H1 (cell line): ENCODE results near the gene PSMD9. TPM values are rescaled to one million over a fixed set of nuclear protein-coding genes. Genes with fewer than 3 reads are reported as not detected.
A peak's percentile ranks its signal among the peaks of the same experiment; 100 is the strongest.

Experiments
- CTCF ChIA-PET: fragments of 300-600 bp; sonication (Branson Sonifier 250); formaldehyde crosslinking; loops from one replicate; lab custom pipeline; 2021; ENCODE audit not compliant: partially characterized antibody; lab: Charles Lee
- POLR2A ChIA-PET: fragments of 300-600 bp; sonication (Branson Sonifier 250); formaldehyde crosslinking; loops from one replicate; lab custom pipeline; 2021; ENCODE audit warnings: inconsistent platforms; ENCODE audit not compliant: partially characterized antibody; lab: Charles Lee
- DNase-seq, 2 experiments: peaks; one replicate each; pipeline versions ENCODE4 v3.0.0 to v3.0.0-alpha.2; 2010 to 2022; ENCODE audit warnings: low spot score in 2 of 2, low read depth in 1 of 2, mixed read lengths in 1 of 2
- FAIRE-seq: peaks from 2 replicates; lab custom pipeline; 2011; peaks lifted over from hg19 to GRCh38; lab: Jason Lieb, UNC
- H2AFZ ChIP-seq: 2 replicates; pipeline ENCODE4 v1.8.1; 2012; ENCODE audit warnings: low read length, inconsistent platforms
- H2AK5ac ChIP-seq: 2 replicates; pipeline ENCODE4 v1.6.1; 2013; ENCODE audit warnings: low read depth, low read length
- H2BK120ac ChIP-seq: replicated peaks from 2 replicates; pipeline ENCODE3; 2013; ENCODE audit warnings: low read depth, low read length, inconsistent platforms
- H2BK12ac ChIP-seq: 2 replicates; pipeline ENCODE4 v1.6.1; 2013; ENCODE audit warnings: low read depth, low read length
- H2BK15ac ChIP-seq: 2 replicates; pipeline ENCODE4 v1.6.1; 2013; ENCODE audit warnings: low read length
- H2BK20ac ChIP-seq: 2 replicates; pipeline ENCODE4 v1.6.1; 2013; ENCODE audit warnings: low read length
- H2BK5ac ChIP-seq: 2 replicates; pipeline ENCODE4 v1.6.1; 2013; ENCODE audit warnings: low read depth, low read length
- H3K14ac ChIP-seq: 2 replicates; pipeline ENCODE4 v1.6.1; 2013; ENCODE audit warnings: inconsistent platforms; ENCODE audit not compliant: insufficient read length
- H3K18ac ChIP-seq: 2 replicates; pipeline ENCODE4 v1.6.1; 2013; ENCODE audit warnings: low read length; ENCODE audit errors: extremely low read depth
- H3K23ac ChIP-seq: 2 replicates; pipeline ENCODE4 v1.6.1; 2013; ENCODE audit warnings: inconsistent platforms; ENCODE audit not compliant: insufficient read length
- H3K23me2 ChIP-seq: 2 replicates; pipeline ENCODE4 v1.6.1; 2013; ENCODE audit warnings: low read depth, low read length
- H3K27ac ChIP-seq: 2 replicates; pipeline ENCODE4 v1.6.1; 2011; ENCODE audit warnings: low read depth, low read length, inconsistent platforms
- H3K27me3 ChIP-seq, 4 experiments: replicated peaks in 1 of 4; 1 replicate in 1 of 4; 2 replicates in 3 of 4; pipeline versions ENCODE4 v1.6.1 to v1.8.1; 2011 to 2013; ENCODE audit warnings: low read length in 3 of 4, mild to moderate bottlenecking in 3 of 4, inconsistent platforms in 2 of 4, mixed read lengths in 2 of 4, moderate library complexity in 1 of 4; ENCODE audit not compliant: control insufficient read depth in 3 of 4, insufficient read depth in 3 of 4; ENCODE audit errors: extremely low read depth in 1 of 4
- H3K36me3 ChIP-seq, 4 experiments: 2 replicates each; pipeline versions ENCODE4 v1.6.1 to v1.8.1; 2011 to 2013; ENCODE audit warnings: mild to moderate bottlenecking in 4 of 4, low read length in 3 of 4, moderate library complexity in 2 of 4, control low read depth in 1 of 4, inconsistent platforms in 1 of 4; ENCODE audit not compliant: insufficient read depth in 4 of 4, control insufficient read depth in 2 of 4
- H3K4ac ChIP-seq: replicated peaks from 2 replicates; pipeline ENCODE3; 2013; ENCODE audit warnings: low read length, low read depth, mixed read lengths, inconsistent platforms; ENCODE audit not compliant: insufficient read length
- H3K4me1 ChIP-seq, 4 experiments: replicated peaks in 1 of 4; 1 replicate in 1 of 4; 2 replicates in 3 of 4; pipeline versions ENCODE4 v1.6.1 to v1.8.1; 2011 to 2013; ENCODE audit warnings: low read length in 3 of 4, inconsistent platforms in 2 of 4, mixed read lengths in 1 of 4; ENCODE audit not compliant: insufficient read depth in 4 of 4, control insufficient read depth in 3 of 4
- H3K4me2 ChIP-seq, 2 experiments: 2 replicates each; pipeline versions ENCODE4 v1.6.1 to v1.8.1; 2011 to 2013; ENCODE audit warnings: low read depth in 2 of 2, low read length in 2 of 2, control low read depth in 1 of 2, inconsistent platforms in 1 of 2, mild to moderate bottlenecking in 1 of 2; ENCODE audit not compliant: insufficient read depth in 1 of 2
- H3K4me3 ChIP-seq, 4 experiments: fragments of 200-600, 300-600 bp in 1 of 4; sonication (generic), shearing (Covaris generic), sonication (Bioruptor Twin) in 1 of 4; 2 replicates each; pipeline versions ENCODE4 v1.5.1 to v1.8.1; 2011 to 2016; ENCODE audit warnings: low read length in 4 of 4, low read depth in 3 of 4, control low read depth in 2 of 4, inconsistent platforms in 2 of 4, mild to moderate bottlenecking in 2 of 4, mixed read lengths in 1 of 4, moderate library complexity in 1 of 4; ENCODE audit not compliant: insufficient read depth in 2 of 4; ENCODE audit errors: extremely low read depth in 1 of 4
- H3K56ac ChIP-seq: replicated peaks from 2 replicates; pipeline ENCODE3; 2013; ENCODE audit warnings: low read depth, mild to moderate bottlenecking, mixed read lengths, low read length, inconsistent platforms; ENCODE audit not compliant: insufficient read length
- H3K79me1 ChIP-seq: 2 replicates; pipeline ENCODE4 v1.6.1; 2013; ENCODE audit warnings: low read depth, low read length, control low read depth
- H3K79me2 ChIP-seq, 2 experiments: 2 replicates each; pipeline versions ENCODE4 v1.6.1 to v1.8.1; 2012 to 2013; ENCODE audit warnings: low read length in 2 of 2, mild to moderate bottlenecking in 2 of 2, inconsistent platforms in 1 of 2; ENCODE audit not compliant: insufficient read depth in 2 of 2, control insufficient read depth in 1 of 2
- H3K9ac ChIP-seq, 4 experiments: replicated peaks in 1 of 4; 1 replicate in 1 of 4; 2 replicates in 3 of 4; pipeline versions ENCODE4 v1.6.1 to v1.8.1; 2011 to 2013; ENCODE audit warnings: low read depth in 3 of 4, low read length in 3 of 4, control low read depth in 2 of 4, mild to moderate bottlenecking in 2 of 4, moderate library complexity in 2 of 4, inconsistent platforms in 1 of 4; ENCODE audit errors: extremely low read depth in 1 of 4
- H3K9me3 ChIP-seq, 2 experiments: 2 replicates each; pipeline versions ENCODE4 v1.6.1 to v1.8.1; 2012 to 2013; ENCODE audit warnings: mild to moderate bottlenecking in 2 of 2, moderate library complexity in 2 of 2, control low read depth in 1 of 2, inconsistent platforms in 1 of 2, low read depth in 1 of 2, low read length in 1 of 2, mixed read lengths in 1 of 2; ENCODE audit not compliant: insufficient read depth in 2 of 2
- H4K20me1 ChIP-seq, 2 experiments: replicated peaks in 1 of 2; 2 replicates each; pipeline versions ENCODE3 to v1.8.1; 2011 to 2013; ENCODE audit warnings: inconsistent platforms in 2 of 2, low read length in 2 of 2, mild to moderate bottlenecking in 1 of 2; ENCODE audit not compliant: insufficient read depth in 2 of 2, control insufficient read depth in 1 of 2
- H4K5ac ChIP-seq: 2 replicates; pipeline ENCODE4 v1.6.1; 2013; ENCODE audit warnings: low read length, low read depth, mixed read lengths, inconsistent platforms; ENCODE audit not compliant: insufficient read length
- H4K8ac ChIP-seq: 2 replicates; pipeline ENCODE4 v1.8.0; 2013; ENCODE audit warnings: mild to moderate bottlenecking, moderate library complexity, low read length, inconsistent platforms; ENCODE audit not compliant: insufficient read depth; ENCODE audit errors: extremely low read depth
- H4K91ac ChIP-seq: replicated peaks from 2 replicates; pipeline ENCODE3; 2013; ENCODE audit warnings: low read length, mixed read lengths, inconsistent platforms; ENCODE audit not compliant: insufficient read length
- ASH2L ChIP-seq: fragments of 200-600, 300-600 bp; sonication (generic); IDR thresholded peaks from one replicate; pipeline ENCODE4 v1.7.1; 2017; ENCODE audit warnings: low read length
- KDM4A ChIP-seq: IDR thresholded peaks from one replicate; pipeline ENCODE4 v1.7.1; 2012; ENCODE audit warnings: low read depth, mild to moderate bottlenecking, moderate library complexity, low read length, inconsistent platforms; ENCODE audit not compliant: severe bottlenecking
- SRF ChIP-seq: IDR thresholded peaks from 2 replicates; pipeline ENCODE4 v1.6.1; 2011; ENCODE audit warnings: mild to moderate bottlenecking, low read depth, low read length, moderate library complexity
- TAF1 ChIP-seq: IDR thresholded peaks from 2 replicates; pipeline ENCODE4 v1.6.1; 2011; ENCODE audit warnings: mild to moderate bottlenecking, low read depth, low read length
- YY1 ChIP-seq: IDR thresholded peaks from 2 replicates; pipeline ENCODE4 v1.6.1; 2011; ENCODE audit warnings: low read depth, mild to moderate bottlenecking, low read length
- WGBS, 2 experiments: shearing (Covaris generic) in 1 of 2; methylation state at CpG; one replicate each; pipeline versions ENCODE4 v1.1.6 to v1.1.7; 2013 to 2015; ENCODE audit warnings: low lambda C conversion rate in 2 of 2, mixed read lengths in 2 of 2, inconsistent platforms in 1 of 2, low coverage in 1 of 2, missing lambda C conversion rate in 1 of 2; ENCODE audit not compliant: insufficient replicate concordance in 2 of 2, insufficient coverage in 1 of 2, insufficient read length in 1 of 2; ENCODE audit errors: extremely low coverage in 1 of 2, missing lambda C conversion rate in 1 of 2; 5-methylcytosine and 5-hydroxymethylcytosine counted together
- polyA plus RNA-seq, 7 experiments: library from polyadenylated mRNA; depleted of rRNA in 3 of 7; stranded (reverse) in 5 of 7; unstranded in 2 of 7; fragments of >200 nt in 5 of 7; fragments of 200-250 nt in 2 of 7; gene quantifications; 1 replicate in 5 of 7; 2 replicates in 1 of 7; 4 replicates in 1 of 7; pipeline versions ENCODE4 v1.2.1 to v1.2.3, GENCODE V29; 2011 to 2013; ENCODE audit warnings: missing spikeins in 2 of 7, mixed read lengths in 2 of 7
- total RNA-seq: library from RNA; stranded (reverse); fragmentation: NEBNext Ultra II Directional; extraction: Animal tissue kit (Norgen Biotek cat#: 25700); gene quantifications from 2 replicates; pipeline ENCODE4 v1.2.1, GENCODE V29; 2021

Gene PSMD9
- total and polyA plus RNA-seq, 2 of the 8 experiments (the other 6 are each of a cell fraction or from before 2014, with no cell fraction given) = 28.8 to 36.1 TPM

DNA sequence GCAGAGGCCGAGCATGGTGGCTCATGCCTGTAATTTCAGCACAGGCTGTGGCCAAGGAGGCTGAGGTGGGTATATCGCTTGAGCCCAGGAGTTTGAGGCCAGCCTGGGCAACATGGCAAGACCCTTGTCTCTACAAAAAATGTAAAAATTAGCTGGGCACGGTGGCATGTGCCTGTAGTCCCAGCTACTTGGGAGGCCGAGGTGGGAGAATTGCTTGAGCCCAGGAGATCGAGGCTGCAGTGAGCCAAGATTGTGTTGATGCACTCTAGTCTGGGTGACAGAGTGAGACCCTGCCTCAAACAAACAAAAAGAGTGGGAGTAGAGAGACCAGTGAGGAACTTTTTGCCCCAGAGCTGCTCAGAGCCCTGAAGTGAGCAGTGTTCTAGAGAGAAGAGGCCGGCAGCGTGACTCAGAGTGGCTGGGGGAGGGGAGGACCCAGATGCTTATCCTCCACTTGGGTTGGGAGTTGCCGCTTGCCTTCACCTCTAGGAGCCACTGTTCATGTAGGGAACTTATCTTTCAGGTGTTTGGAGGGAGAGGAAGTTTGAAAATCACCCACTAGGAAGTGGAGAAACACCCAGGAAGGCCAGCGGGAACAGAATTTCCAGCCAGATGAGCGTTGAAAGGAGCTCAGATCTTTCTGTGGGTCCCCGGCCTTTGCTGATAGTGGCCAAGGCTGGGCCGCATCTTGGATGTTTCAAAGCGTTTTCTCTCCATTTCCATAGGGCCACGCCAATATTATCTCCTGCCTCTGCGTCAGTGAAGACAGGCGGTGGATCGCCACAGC is 45.1 kb downstream of the PSMD9 start:
- 82% methylated on average over 17 of the region's 17 CpGs; no CpG with 5 or more reads in 1 of the 2 experiments for WGBS, 2 experiments
- peak overlapping the region; percentile 79; the same call in 1 of the 2 replicates for H3K18ac ChIP-seq
- H3K14ac ChIP-seq = no peak overlapping the region
- peak overlapping the region; percentile 34 for H4K5ac ChIP-seq
- peak in 1 of 2 experiments; percentile 39 for DNase-seq
- H2BK12ac ChIP-seq = peak overlapping the region; percentile 78; the same call in 1 of the 2 replicates
- ChIA-PET POLR2A (interaction anchor here (0.8 to 1.2 kb wide), 4 partner anchors 8 to 145 kb away, joined by 3 to 5 read pairs (median 3); partner anchors contain the start of gene MLXIP), CTCF (interaction anchor here (0.5 to 2.4 kb wide), 13 partner anchors 9 to 1461 kb away, joined by 3 to 8 read pairs (median 4); partner anchors contain the start of gene CFAP251)
- H3K9ac ChIP-seq = peak overlapping the region in 2 of 4 experiments; percentile 11 to 13; a peak in 3 of 7 replicates
- no peaks in the 10 kb centered on the region for H3K79me2 ChIP-seq
- no peak overlapping the region for H3K56ac ChIP-seq
- peak overlapping the region; percentile 94 for H2AFZ ChIP-seq
- H3K4me2 ChIP-seq = peak overlapping the region; percentile 10 to 15; a peak in 1 of 4 replicates
- no peak overlapping the region for H4K91ac ChIP-seq
- no peak overlapping the region for H2BK120ac ChIP-seq
- H2AK5ac ChIP-seq = 0 out of 2 replicates have a peak overlapping the region, but pooled peaks have one; percentile 88
- H3K27me3 ChIP-seq = no peaks in the 10 kb centered on the region
- H2BK20ac ChIP-seq = peak overlapping the region; percentile 89
- peak overlapping the region; percentile 75 for H2BK5ac ChIP-seq
- H3K23me2 ChIP-seq = no peaks in the 10 kb centered on the region
- no peak overlapping the region for H3K4me3 ChIP-seq
- no peaks in the 10 kb centered on the region for H4K20me1 ChIP-seq
- H3K4ac ChIP-seq = no peak overlapping the region
- FAIRE-seq = no peak
- no peak overlapping the region; the same call in none of the 2 replicates for H4K8ac ChIP-seq
- H2BK15ac ChIP-seq = peak overlapping the region; percentile 74; the same call in 1 of the 2 replicates
- H3K36me3 ChIP-seq = no peaks in the 10 kb centered on the region
- peaks cover 2 to 12% (median 6%) of the 10 kb centered on the region in 4 experiments for H3K4me1 ChIP-seq
- H3K23ac ChIP-seq = no peak overlapping the region
- no peaks in the 10 kb centered on the region for H3K79me1 ChIP-seq
- H3K27ac ChIP-seq = no peak overlapping the region
- no peaks in the 10 kb centered on the region; a peak in 1 of 4 replicates for H3K9me3 ChIP-seq
- TF ChIP-seq SRF (no peak), YY1 (no peak), TAF1 (peak; percentile 40; the same call in 1 of the 2 replicates), KDM4A (no peak), ASH2L (peak; percentile 81)
